T-helper 2 cell treated with Interferon-gamma antibody and Interleukin-4, amounts not matched to agents 5 μg/mL and 100 μg/mL, for 36 hours (primary cell): ENCODE data around the gene MMP17.

Experiments used
- DNase-seq: peaks from one replicate; pipeline ENCODE4 v3.0.0; 2021; ENCODE audit warnings: low spot score
- H3K27ac Mint-ChIP-seq: one replicate; pipeline ENCODE4 v1.8.0; 2021; ENCODE audit warnings: mild to moderate bottlenecking, mixed read lengths
- H3K27me3 Mint-ChIP-seq: one replicate; pipeline ENCODE4 v1.8.0; 2021; ENCODE audit warnings: low read depth, mixed read lengths
- H3K36me3 Mint-ChIP-seq: one replicate; pipeline ENCODE4 v1.8.0; 2021; ENCODE audit warnings: low read depth, mixed read lengths
- H3K4me1 Mint-ChIP-seq: one replicate; pipeline ENCODE4 v1.8.0; 2021; ENCODE audit warnings: low read depth, mixed read lengths
- H3K4me3 Mint-ChIP-seq: one replicate; pipeline ENCODE4 v1.8.0; 2022; ENCODE audit warnings: mild to moderate bottlenecking, moderate library complexity, mixed read lengths
- H3K9me3 Mint-ChIP-seq: one replicate; pipeline ENCODE4 v1.8.0; 2021; ENCODE audit warnings: mixed read lengths

Gene MMP17

DNA sequence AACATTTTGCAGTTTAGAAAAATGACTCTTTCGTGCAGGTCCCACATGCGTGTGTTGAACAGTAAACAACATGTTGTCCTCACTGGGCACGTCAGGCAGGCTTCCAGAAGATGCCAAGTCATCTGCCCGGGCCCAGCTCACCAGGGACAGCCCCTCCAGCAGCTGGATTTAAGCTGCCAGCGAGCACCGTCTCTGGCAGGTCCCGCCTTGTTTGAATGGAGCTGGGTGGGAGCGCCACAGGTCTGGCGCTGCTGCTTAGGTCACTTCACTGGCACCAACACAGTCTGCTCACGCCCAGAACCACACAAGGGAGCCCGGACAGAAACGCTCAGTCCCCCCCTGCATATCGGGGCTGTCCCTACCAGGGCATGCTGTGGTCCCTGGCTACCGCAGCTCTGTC is 33.1 kb upstream of the MMP17 start:
- Mint-ChIP-seq H3K9me3 (no peaks in the 10 kb centered on the region), H3K27me3 (no peaks in the 10 kb centered on the region), H3K4me1 (no peaks in the 10 kb centered on the region), H3K36me3 (peaks cover 34% of the 10 kb centered on the region), H3K4me3 (no peak overlapping the region), H3K27ac (no peak overlapping the region)
- no peak for DNase-seq

DNA sequence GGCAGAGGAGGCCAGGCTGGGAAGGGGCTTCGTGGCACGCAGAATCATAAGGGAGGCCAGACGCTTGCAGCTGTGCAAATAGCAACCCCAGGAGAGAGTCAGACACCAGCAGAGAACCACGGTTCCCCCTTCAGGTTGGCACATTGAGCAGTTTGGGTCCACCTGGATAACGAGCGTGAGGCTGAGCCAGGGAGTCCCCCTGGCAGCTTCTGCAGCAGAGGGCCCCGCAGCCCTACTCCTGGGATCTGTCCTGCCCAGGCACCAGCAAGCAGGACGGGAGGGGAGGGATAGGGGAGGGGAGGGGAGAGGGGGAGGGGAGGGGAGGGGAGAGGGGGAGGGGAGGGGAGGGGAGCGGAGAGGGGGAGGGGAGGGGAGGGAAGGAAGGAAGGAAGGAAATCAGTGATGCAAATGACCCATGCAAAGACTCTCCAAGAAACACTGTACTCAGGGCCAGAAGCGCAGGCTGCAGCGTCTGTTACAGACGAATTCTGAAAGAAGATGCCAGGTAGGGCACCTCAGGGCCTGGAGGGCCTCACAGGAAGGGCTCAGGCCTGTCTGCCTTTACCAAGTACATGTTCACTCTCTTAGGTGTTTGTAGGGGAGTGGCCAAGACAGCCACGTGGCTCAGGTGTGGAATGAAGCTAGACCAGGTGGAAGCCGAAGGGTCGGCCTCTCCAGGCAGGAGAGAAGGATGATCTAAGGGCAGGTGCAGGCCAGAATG is 32.3 kb upstream of the MMP17 start:
- DNase-seq, result no peak
- H3K9me3 Mint-ChIP-seq, result no peaks in the 10 kb centered on the region
- no peak overlapping the region for H3K4me3 Mint-ChIP-seq
- no peaks in the 10 kb centered on the region for H3K27me3 Mint-ChIP-seq
- H3K4me1 Mint-ChIP-seq, result no peaks in the 10 kb centered on the region
- no peak overlapping the region for H3K27ac Mint-ChIP-seq
- H3K36me3 Mint-ChIP-seq, result peaks cover 33% of the 10 kb centered on the region

- no peak overlapping the region for H3K27ac Mint-ChIP-seq
- peaks cover 34% of the 10 kb centered on the region for H3K36me3 Mint-ChIP-seq
- H3K9me3 Mint-ChIP-seq, result no peaks in the 10 kb centered on the region
- no peaks in the 10 kb centered on the region for H3K27me3 Mint-ChIP-seq
- no peak overlapping the region for H3K4me3 Mint-ChIP-seq
- no peak for DNase-seq
- no peaks in the 10 kb centered on the region for H3K4me1 Mint-ChIP-seq
Measured at GRCh38 chr12:131796411-131796736, 31.8 kb upstream of the MMP17 start.

GRCh38 chr12:131796754-131797587 is 31.2 kb upstream of the MMP17 start:
- no peaks in the 10 kb centered on the region for H3K27me3 Mint-ChIP-seq
- no peaks in the 10 kb centered on the region for H3K4me1 Mint-ChIP-seq
- DNase-seq, result no peak
- no peak overlapping the region for H3K27ac Mint-ChIP-seq
- no peaks in the 10 kb centered on the region for H3K9me3 Mint-ChIP-seq
- peaks cover 34% of the 10 kb centered on the region for H3K36me3 Mint-ChIP-seq
- H3K4me3 Mint-ChIP-seq, result no peak overlapping the region

DNA sequence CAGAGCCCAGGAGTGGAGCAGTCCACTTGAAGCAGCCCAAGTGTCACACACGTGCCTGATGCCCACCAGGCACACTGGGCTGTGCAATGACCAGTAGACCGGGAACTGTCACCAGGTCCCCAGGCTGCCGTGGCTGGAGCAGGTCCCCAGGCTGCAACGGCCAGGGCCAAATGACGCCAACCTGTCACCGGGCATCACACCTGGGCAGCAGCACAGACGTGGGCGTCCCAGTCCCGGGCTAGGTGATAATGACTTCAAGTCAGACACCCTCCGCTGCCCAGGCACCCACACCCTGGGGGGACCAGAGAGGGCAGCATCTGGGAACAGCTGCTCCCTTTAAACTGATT is 30.6 kb upstream of the MMP17 start:
- no peak for DNase-seq
- H3K4me1 Mint-ChIP-seq, result no peaks in the 10 kb centered on the region
- H3K36me3 Mint-ChIP-seq, result peaks cover 35% of the 10 kb centered on the region
- no peak overlapping the region for H3K27ac Mint-ChIP-seq
- H3K9me3 Mint-ChIP-seq, result no peaks in the 10 kb centered on the region
- H3K27me3 Mint-ChIP-seq, result no peaks in the 10 kb centered on the region
- no peak overlapping the region for H3K4me3 Mint-ChIP-seq

DNA sequence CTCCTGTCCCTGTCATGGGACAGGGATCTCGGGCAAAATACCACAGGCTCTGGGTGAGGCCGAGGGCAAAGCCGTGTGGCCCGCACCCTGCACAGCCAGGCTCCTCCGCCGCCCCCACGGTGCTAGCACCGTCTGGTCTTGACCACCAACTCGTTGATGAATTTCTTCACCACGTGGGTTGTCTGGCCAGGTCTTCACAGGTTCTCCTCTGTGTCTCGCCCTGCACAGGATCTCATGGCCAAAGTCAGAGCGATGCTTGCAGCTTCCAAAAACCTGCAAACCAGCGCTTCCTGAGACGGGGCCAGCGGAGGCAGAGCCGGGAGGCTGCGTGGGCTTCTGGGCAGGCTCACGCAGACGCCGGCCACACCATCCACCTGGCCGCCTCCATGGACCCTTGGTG is 29.0 kb upstream of the MMP17 start:
- Mint-ChIP-seq H3K36me3 (peaks cover 26% of the 10 kb centered on the region), H3K27me3 (no peaks in the 10 kb centered on the region), H3K27ac (no peak overlapping the region), H3K4me3 (no peak overlapping the region), H3K4me1 (no peaks in the 10 kb centered on the region), H3K9me3 (no peaks in the 10 kb centered on the region)
- DNase-seq, result no peak

- Mint-ChIP-seq H3K4me3 (no peak overlapping the region), H3K27ac (no peak overlapping the region), H3K36me3 (peaks cover 26% of the 10 kb centered on the region)
Measured at GRCh38 chr12:131799828-131800593, 28.2 kb upstream of the MMP17 start.

GRCh38 chr12:131800594-131801135 is 27.5 kb upstream of the MMP17 start:
- peaks cover 29% of the 10 kb centered on the region for H3K36me3 Mint-ChIP-seq
- H3K9me3 Mint-ChIP-seq, result no peaks in the 10 kb centered on the region
- no peak overlapping the region for H3K27ac Mint-ChIP-seq
- no peaks in the 10 kb centered on the region for H3K4me1 Mint-ChIP-seq
- H3K4me3 Mint-ChIP-seq, result no peak overlapping the region
- no peak for DNase-seq
- no peaks in the 10 kb centered on the region for H3K27me3 Mint-ChIP-seq

More at GRCh38 chr12:131799828-131800593, 28.2 kb upstream of the MMP17 start:
- Mint-ChIP-seq H3K4me1 (no peaks in the 10 kb centered on the region), H3K27me3 (no peaks in the 10 kb centered on the region), H3K9me3 (no peaks in the 10 kb centered on the region)
- no peak for DNase-seq

- Mint-ChIP-seq H3K4me3 (no peak overlapping the region), H3K27me3 (no peaks in the 10 kb centered on the region), H3K4me1 (no peaks in the 10 kb centered on the region), H3K36me3 (peaks cover 29% of the 10 kb centered on the region), H3K27ac (no peak overlapping the region), H3K9me3 (no peaks in the 10 kb centered on the region)
- DNase-seq, result no peak
Measured at GRCh38 chr12:131801254-131801866, 26.8 kb upstream of the MMP17 start.

- H3K36me3 Mint-ChIP-seq, result peaks cover 22% of the 10 kb centered on the region
- no peaks in the 10 kb centered on the region for H3K27me3 Mint-ChIP-seq
- no peaks in the 10 kb centered on the region for H3K9me3 Mint-ChIP-seq
- H3K27ac Mint-ChIP-seq, result no peak overlapping the region
- H3K4me1 Mint-ChIP-seq, result no peaks in the 10 kb centered on the region
- no peak overlapping the region for H3K4me3 Mint-ChIP-seq
- no peak for DNase-seq
Measured at GRCh38 chr12:131803961-131804521, 24.2 kb upstream of the MMP17 start.

DNA sequence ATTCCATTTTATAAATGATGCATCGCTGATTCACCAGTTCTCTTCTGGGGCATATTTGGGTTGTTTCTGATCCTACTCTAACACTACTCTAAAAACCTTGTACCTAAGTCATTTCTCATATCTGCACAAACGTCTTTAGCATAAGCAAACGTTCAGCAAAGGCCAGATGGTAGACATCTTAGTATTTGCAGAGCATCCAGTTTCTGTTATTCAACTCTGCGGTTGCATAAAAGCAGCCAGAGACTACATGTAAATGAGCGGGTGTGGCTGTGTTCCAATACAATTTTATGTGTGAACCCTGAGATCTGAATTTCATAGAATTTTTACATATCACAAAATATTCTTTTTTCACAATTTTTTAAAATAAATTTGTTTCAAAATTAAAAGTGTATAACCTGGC is 22.8 kb upstream of the MMP17 start:
- DNase-seq, result no peak
- Mint-ChIP-seq H3K27me3 (no peaks in the 10 kb centered on the region), H3K36me3 (peaks cover 15% of the 10 kb centered on the region), H3K9me3 (no peaks in the 10 kb centered on the region), H3K4me3 (no peak overlapping the region), H3K4me1 (no peaks in the 10 kb centered on the region), H3K27ac (no peak overlapping the region)

DNA sequence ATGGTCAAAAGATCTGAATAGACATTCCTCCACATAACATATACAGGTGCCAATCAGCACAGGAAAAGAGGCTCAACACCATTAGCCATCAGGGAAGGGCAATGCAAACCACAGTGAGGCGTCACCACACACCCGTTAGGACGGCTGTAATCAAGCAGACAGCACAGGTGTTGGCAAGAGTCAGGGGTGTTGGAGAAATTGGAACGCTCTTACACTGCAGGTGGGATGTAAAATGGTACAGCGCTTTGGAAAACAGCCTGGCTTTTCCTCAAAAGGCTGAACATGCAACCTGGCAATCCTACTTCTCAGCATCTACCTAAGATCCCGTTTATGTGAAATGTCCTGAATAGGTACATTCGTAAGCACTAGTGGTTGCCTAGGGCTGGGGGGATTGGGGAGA is 21.5 kb upstream of the MMP17 start:
- H3K27ac Mint-ChIP-seq, result no peak overlapping the region

GRCh38 chr12:131808744-131809371 is 19.3 kb upstream of the MMP17 start:
- Mint-ChIP-seq H3K27me3 (no peaks in the 10 kb centered on the region), H3K4me1 (no peaks in the 10 kb centered on the region), H3K4me3 (peak overlapping the region; percentile 74), H3K36me3 (peaks cover 12% of the 10 kb centered on the region), H3K9me3 (peaks cover 13% of the 10 kb centered on the region), H3K27ac (peak overlapping the region; percentile 72)
- peak; percentile 23 for DNase-seq

More for the DNA sequence above, 21.5 kb upstream of the MMP17 start:
- no peak for DNase-seq
- peaks cover 7% of the 10 kb centered on the region for H3K36me3 Mint-ChIP-seq
- H3K4me3 Mint-ChIP-seq, result no peak overlapping the region
- H3K4me1 Mint-ChIP-seq, result no peaks in the 10 kb centered on the region
- H3K27me3 Mint-ChIP-seq, result no peaks in the 10 kb centered on the region
- peaks cover under 1% of the 10 kb centered on the region for H3K9me3 Mint-ChIP-seq
